Measurements from ENCODE around the gene CTNND2. TPM values are rescaled to one million over a fixed set of nuclear protein-coding genes. Genes with fewer than 3 reads are reported as not detected.

CTNND2 gene
- total RNA-seq, 1 experiment from 2014 or later = 7.0 TPM

- Histone ChIP-seq H3K4ac (ENCODE audit: low read depth, low read length) (no peak overlapping the region), H4K91ac (ENCODE audit: insufficient read length, low read depth, low read length) (no peak overlapping the region), H2BK5ac (ENCODE audit: insufficient read length, low read length) (no peak overlapping the region), H3K27ac (ENCODE audit: insufficient read length, low read depth, low read length) (no peak overlapping the region), H2BK120ac (ENCODE audit: low read depth, low read length, poor library complexity, severe bottlenecking) (no peak overlapping the region), H2BK12ac (ENCODE audit: insufficient read length, low read depth, low read length) (no peak overlapping the region), H2AK5ac (ENCODE audit: insufficient read length, low read length) (no peak overlapping the region), H3K18ac (ENCODE audit: insufficient read length, low read depth, low read length) (no peak overlapping the region), H4K8ac (replicated peaks; ENCODE audit: insufficient read length, low read depth, low read length) (no peak overlapping the region), H2BK20ac (ENCODE audit: low read depth, low read length, poor library complexity, severe bottlenecking) (no peak overlapping the region), H2BK15ac (ENCODE audit: low read depth, low read length) (no peak overlapping the region), H3K9me3 (ENCODE audit: control insufficient read depth, low read depth, low read length) (no peaks in the 10 kb centered on the region), H2AFZ (ENCODE audit: low read length) (no peak overlapping the region), H4K5ac (ENCODE audit: insufficient read length, low read depth, low read length) (no peak overlapping the region), H4K20me1 (ENCODE audit: control insufficient read depth, insufficient read depth, insufficient read length) (no peaks in the 10 kb centered on the region), H3K79me1 (ENCODE audit: insufficient read depth, low read depth, low read length, poor library complexity, severe bottlenecking) (no peaks in the 10 kb centered on the region), H3K27me3 (ENCODE audit: insufficient read depth, low read length) (no peaks in the 10 kb centered on the region), H3K4me2 (ENCODE audit: insufficient read depth, insufficient read length, low read length) (no peak overlapping the region), H3K23me2 (ENCODE audit: insufficient read length, low read depth, low read length, poor library complexity, severe bottlenecking) (no peaks in the 10 kb centered on the region), H3K9ac (ENCODE audit: extremely low read depth, insufficient read length, low read length) (no peak overlapping the region), H3T11ph (ENCODE audit: low read length) (no peak overlapping the region), H3K14ac (ENCODE audit: insufficient read depth, low read length) (no peak overlapping the region), H3K23ac (ENCODE audit: insufficient read length, low read depth, low read length) (no peak overlapping the region), H3K79me2 (ENCODE audit: insufficient read depth, low read length) (no peaks in the 10 kb centered on the region), H3K56ac (ENCODE audit: insufficient read length, low read depth, low read length) (no peak overlapping the region), H3K4me1 (ENCODE audit: insufficient read depth, low read length) (peaks cover 3% of the 10 kb centered on the region; the same call in 1 of the 2 replicates)
- Mint-ChIP-seq H3K9me3 (no peaks in the 10 kb centered on the region), H3K4me3 (no peak overlapping the region), H3K36me3 (ENCODE audit: insufficient read depth in 1 of 3, low read depth in 3 of 3) (no peaks in the 10 kb centered on the region), H3K27ac (no peak overlapping the region), H3K4me1 (no peaks in the 10 kb centered on the region), H3K27me3 (ENCODE audit: low read depth) (no peaks in the 10 kb centered on the region)
- DNase-seq = no peak
- no CpG with 5 or more reads among the region's 5 CpGs for WGBS (ENCODE audit: extremely low coverage, insufficient read length, low lambda C conversion rate)
- TF ChIP-seq CTCF (conservative IDR thresholded peaks at IDR 0.05) = no peak
Measured at GRCh38 chr5:11854936-11855335, 49.3 kb downstream of the CTNND2 start.
